HG02623 (cell line): ENCODE data around the gene ZNF444.

Experiments used
- ATAC-seq: cut with Tn5 transposase; IDR thresholded peaks from one replicate; pipeline ENCODE4 v1.9.1; 2021; ENCODE audit warnings: moderate library complexity; ENCODE audit not compliant: unreplicated experiment

Gene ZNF444

DNA sequence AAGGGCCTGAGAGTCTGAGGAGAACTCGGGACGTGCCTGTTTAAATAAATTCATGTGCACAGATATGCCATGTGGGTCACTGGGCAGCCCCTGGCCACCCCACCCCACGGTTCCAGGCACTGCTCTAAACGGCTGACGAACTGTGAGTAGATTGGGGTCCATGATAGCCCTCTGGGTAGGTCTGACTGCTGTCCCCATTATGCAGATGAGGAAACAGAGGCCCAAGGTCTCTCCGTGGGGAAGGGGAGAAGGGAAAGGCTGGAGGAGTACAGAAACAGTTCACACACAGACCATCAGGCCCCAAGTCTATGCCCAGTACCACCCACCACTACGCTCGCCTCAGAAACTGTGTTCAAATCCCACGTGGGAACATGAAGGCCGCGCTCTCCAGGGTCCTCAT is 34.1 kb upstream of the ZNF444 start:
- no peak for ATAC-seq

DNA sequence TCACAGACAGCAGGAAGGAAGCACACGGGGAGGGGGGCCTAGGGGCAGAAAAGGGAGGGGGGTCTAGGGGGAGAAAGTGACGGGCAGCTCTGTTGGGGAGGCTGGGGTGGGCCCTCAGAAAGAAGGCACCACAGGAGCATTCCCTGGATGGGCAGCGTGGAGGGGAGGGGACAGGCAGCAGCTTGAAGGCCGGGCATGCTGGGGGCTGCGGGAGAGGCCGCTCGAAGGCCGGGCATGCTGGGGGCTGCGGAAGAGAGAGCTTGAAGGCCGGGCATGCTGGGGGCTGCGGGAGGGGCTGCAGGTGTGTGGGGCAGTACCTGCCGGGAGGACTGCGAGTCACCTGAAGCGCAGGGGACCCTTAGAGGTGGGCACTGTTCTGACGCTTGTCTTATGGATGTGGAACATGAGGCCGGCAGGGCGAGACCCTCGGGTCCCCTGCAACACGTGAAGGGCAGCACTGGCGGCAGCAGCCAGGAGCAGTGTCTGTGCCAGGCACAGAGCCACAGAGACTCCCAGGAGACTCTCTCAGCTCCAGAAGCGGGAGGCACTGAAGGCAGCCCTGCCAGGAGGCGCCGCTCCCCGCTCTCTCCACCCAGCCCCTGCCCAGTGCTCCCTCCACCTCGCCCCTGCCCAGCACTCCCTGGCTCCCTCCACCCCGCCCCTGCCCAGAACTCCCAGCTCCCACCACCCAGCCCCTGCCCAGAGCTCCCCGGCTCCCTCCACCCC is 33.3 kb upstream of the ZNF444 start:
- ATAC-seq, result no peak

DNA sequence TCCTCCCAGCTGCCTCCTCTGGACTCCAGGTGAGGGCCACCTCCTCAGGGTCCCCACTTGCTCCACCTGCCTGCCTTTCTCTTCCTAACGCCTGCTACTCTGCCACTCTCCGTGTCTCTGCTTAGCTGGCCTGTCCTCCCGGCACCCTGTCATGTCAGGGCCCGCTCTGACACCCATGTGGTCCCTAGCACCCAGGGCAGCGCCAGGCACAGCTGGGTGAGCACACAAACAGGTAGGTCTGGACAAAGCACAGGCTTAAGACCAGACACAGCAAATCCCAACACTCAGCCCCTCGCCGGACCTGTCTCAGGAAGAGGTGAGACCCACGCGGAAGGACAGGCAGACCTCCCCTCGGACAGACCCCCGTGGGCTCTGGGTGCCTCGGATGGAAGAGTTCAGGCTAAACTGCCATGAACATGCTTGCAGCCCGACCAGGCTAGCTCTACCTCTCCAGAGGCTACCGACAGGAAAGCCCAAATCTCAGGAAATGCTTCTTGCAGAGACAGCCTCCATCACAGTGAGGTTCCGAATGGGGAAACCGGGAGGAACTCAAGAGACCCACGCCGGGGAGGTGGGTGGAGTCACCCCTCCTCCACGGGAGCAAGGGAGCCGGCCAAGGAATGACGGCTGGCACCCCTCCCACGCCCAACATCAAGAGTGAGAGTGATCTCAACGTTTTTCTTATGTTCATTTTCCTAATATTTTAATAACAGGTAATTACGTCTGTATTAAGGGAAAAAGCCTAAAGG is 32.5 kb upstream of the ZNF444 start:
- no peak for ATAC-seq

DNA sequence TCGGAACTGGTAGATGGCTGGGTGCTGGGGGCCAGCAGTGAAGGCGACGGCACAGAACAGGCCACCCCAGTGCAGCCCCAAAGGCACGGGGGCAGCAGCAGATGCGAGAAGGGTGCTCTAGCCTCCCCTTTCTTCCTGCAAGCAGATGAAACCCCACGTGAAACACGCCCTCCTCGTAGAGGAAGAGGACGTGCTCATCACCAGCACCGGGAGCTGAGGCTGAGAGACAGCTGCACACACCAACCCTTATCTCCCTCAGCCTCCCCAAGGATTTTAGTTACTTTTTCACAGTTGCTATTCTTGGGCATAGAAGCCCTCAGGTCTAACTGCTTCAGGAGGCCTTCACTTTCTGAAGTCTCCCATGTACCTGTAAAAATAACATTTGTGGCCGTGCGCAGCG is 31.9 kb upstream of the ZNF444 start:
- ATAC-seq, result no peak

DNA sequence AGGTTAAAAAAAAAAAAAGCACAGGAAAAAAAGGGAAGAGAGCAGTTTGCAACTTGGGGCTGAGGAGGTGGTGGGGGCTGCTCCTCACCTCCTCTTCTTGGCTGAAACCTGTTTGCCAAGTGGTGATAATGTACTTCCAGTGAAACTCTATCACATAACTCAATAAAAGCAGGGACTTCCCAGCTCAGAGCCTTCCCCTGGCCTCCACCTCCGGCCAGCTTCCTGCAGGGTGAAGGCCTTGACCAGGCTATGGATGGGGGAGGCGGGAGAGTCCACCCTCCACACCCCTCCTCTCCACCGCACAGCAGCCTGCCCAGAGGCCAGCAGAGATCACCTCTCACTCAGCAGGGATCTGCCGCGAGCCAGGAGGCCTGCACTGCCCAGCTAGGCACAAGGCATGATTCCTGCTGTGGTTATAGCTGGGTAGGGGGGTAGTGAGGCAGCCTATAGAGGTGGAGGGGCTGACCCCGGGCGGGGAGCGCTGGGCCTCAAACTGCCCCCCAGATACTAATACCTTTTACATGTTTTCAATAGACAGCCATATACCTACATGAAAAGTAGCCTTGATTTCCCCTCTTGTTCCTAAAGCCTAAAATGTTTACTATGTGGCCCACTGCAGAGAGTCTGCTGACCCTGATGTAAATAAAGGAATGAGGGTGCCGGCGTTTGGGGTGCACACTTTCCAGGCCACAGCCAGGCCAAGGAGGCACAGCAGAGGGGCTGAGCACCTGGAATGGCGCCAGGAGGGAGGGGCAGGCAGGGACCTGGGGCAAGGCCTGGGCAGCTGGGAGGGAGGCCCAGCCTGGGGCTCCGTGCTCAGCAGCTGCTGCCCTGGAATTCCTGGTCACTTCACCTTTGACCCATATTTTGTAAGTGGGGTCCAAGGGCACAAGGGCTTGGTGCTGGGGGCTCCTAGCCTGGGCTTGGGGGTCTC is 30.3 kb upstream of the ZNF444 start:
- ATAC-seq, result no peak

DNA sequence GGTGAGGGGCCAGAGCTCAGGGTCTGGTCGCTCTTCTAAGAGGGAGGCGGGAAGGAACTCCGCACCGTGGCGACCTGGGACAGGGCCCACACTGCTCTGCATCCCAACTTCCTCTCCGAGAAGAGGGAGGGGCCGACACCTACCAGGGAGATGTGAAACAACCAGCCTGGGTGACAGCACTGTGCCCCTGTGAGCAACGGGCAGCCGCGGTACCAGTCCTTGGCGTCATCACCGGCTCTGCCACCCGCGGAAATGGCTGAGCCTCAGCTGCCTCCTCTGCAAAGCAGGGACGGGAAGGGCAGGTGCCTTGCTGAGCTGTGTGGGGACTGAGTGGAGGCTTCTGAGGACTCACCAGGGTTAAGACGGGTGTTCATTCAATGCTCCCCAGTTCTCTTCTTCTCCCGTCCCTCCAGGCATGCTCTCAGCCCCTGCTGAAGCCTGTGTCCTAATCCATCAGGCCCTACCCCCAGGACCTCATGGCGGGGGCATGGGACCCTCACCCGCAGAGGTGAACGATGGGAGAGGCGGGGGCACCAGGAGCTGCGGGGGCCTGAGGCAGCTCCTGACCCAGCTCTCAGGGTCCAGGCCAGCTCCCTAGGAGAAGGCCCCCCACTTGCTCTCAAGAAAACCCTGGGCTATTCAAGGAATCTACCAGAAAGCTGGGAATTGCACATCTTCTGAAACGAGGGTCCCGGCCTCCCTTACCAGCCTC is 29.3 kb upstream of the ZNF444 start:
- peak; percentile 62 for ATAC-seq

DNA sequence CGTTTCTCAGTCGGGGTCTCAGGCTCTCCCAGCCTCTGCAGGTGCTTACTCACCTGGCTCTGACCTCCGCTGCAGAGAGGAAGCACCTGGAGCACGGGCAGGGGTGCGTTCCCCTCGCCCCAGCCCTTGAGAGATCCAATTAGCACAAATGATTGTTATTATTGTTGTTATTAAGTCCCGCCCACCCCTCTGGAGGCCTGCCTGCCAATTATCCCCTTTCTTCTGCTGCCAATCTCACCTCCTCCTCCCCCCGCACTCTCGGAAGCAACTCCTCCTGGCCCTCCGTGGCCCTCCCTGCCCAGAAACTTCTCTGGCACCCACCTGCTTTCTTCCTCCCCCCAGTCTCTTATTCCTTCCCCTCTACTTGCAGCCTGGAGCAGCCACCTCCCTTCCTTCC is 28.8 kb upstream of the ZNF444 start:
- no peak for ATAC-seq

DNA sequence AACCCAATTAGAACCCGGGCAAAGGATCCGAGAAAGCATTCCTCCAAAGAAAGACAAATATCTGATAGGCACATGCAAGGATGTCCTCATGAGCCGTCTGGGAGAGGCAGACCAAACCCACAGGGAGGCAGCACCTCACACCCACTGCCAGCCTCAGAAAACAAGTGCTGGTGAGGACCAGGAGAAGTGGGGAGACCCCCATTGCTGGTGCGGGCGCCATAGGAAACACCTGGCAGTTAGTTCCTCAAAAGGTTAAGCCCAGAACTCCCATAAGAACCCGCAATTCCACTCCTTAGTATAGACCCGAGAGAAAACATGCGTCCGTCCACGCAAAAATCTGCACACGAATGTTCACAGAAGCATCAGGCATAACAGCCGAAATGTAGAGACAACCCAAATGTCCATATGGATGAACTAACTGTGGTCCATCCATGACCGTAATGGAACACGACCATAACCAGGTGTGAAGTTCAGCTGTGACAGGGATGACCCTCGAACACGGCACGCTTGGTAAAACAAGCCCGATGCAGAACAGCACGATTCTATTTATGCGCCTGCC is 27.9 kb upstream of the ZNF444 start:
- no peak for ATAC-seq

DNA sequence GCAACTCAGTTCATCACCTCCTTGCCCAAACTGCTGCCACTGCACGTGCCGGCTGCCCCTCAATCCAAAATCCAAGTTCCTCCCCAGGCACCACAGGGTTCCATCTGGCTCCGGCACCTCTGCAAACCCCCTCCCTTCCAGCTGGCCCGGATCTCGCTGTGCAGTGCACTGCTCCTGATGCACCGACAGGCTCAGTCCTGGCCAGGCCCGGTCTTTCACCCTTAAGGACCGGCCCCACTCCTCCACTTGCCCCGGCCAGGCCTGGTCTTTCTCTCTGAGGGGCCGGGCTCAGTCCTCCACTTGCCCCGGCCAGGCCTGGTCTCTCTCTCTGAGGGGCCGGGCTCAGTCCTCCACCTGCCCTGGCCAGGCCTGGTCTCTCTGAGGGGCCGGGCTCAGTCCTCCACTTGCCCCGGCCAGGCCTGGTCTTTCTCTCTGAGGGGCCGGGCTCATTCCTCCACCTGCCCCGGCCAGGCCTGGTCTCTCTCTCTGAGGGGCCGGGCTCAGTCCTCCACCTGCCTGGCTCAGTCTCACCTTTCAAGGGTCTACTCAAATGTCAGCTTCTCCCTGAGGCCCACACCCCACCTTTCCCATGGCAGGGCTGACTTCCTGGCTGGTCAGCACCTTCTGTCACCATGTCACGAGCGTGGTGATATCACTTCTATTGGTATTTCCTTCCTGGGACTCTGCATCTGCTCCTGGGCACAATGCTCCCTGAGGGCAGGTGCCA is 26.9 kb upstream of the ZNF444 start:
- no peak for ATAC-seq

DNA sequence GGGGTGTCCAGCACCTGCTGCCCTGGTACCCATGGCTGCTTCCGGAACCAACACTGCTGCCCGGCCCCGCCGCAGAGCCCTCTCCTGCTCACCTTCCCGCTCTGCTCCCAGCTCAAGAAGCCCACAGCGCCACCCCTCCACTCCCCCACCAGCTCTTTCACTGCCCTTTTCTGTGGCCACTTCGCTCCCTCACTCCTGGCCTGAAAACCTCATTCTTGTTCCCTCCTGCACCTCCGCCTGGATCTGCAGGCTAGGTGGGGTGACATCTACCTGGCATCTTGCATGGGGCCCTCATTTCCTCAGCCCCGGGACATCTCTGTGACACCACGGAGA is 26.3 kb upstream of the ZNF444 start:
- no peak for ATAC-seq

DNA sequence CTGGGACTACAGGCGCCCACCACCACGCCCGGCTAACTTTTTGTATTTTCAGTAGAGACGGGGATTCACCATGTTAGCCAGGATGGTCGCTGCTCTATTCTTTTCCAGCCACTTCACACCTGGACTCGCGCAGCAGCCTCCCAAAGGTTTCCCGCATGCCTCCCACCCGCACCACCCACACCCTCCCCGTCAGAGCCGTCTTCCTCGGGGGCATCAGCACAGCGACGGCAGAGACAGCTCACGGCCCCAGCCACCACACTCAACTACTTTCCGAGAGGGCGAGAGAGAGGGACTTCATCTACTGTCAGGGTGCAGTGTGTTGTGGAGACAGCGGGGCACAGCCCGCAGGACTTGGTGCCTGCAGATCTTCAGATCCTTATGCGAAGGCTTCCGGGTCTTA is 25.6 kb upstream of the ZNF444 start:
- no peak for ATAC-seq

DNA sequence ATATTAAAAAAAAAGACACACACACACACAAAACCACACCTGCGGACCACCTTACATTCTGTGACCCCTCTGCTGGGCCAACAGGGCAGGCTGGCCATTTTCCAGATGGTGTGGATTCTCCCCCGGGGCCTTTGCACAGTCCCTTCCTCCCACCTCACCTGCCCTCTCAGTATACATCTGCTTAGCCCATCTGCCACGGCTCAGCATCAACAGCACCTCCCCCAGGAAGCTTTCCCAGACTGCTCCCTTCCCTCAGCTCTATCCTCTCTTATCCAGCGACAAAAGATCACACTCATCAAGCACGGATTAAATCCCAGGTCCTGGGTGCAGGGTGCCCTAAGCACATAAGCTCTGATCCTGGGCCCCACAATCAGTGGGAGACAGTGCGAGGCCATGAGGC is 24.5 kb upstream of the ZNF444 start:
- no peak for ATAC-seq

DNA sequence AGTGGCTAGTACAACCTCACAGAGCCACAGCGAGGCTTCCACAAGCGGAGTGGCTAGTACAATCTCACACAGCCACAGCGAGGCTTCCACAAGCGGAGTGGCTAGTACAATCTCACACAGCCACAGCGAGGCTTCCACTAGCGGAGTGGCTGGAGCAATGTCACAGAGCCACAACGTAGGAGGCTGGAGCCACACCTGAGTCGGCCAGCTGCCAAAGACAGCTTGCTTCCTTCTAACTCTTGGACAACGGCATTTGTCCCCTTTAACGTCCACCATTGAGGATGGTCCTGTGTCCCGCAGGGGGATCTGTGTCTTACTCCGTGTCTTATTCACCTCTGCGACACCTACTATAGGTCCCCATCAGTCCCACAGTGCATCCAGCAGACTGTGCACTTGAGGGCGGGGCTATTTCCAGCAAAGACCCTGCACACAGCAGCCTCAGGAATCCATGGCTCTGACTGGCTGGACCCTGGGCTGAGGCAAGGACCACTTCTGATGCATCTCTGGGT is 23.7 kb upstream of the ZNF444 start:
- ATAC-seq, result no peak

DNA sequence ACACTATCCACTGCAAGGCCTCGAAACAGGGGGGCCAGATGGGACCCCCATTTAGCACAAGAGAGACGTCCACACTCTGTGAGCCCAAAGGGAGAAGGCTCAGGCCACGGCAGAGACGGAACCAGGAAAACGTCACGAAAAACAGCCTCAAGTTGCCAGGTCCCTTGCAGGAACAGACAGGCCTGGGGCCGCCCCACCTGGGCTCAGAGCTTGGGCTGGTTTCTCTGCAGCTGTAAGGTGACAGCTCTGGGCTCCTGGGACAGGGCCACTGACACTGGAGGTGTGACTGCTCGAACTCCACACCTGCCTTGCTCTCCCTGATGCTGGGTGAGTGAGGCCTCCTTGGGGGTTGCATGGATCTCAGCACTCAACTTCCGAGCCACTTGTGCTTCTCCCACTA is 23.2 kb upstream of the ZNF444 start:
- ATAC-seq, result no peak

DNA sequence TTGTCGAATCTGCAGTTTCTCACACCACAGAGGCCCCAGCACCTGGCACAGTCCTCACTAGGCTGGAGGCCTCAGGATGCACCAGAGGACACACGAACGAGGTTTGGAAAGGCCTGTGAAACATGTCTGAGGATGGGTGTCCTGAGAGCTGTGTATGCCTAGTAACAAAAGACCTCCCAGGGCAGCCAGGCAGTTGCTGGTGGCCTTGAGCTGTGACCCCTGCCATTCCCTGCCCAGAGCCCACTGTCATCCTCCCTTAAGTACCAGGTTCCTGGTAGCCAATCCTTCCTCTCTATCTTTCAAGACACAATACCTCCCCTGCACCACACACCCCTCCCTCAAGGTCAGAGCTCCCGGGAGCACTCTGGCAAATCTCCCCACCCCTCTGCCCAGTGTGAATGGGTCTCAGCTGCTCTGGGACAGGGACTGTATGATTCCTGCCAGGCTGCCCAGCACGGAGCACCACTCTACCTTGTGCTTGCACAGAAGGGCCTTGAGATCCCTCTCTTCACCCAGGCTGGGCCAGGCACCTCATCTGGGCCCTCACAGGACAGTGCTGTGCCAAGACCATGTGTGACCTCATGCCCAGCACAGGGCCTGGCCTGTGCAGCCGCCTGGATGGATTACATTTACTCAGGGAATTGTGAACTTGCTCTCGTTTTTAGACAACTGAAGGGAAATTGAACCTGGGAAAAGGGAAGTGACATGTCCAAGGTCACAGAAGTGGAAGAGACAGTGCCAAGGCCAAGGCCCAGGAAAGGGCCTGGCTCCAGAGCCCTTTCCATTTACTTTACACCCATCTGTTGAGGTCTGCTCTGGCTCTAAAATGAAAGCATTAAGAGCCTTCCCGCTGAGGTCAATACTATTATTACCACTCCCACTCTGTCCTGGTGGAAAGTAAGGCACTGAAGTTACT is 22.2 kb upstream of the ZNF444 start:
- no peak for ATAC-seq

DNA sequence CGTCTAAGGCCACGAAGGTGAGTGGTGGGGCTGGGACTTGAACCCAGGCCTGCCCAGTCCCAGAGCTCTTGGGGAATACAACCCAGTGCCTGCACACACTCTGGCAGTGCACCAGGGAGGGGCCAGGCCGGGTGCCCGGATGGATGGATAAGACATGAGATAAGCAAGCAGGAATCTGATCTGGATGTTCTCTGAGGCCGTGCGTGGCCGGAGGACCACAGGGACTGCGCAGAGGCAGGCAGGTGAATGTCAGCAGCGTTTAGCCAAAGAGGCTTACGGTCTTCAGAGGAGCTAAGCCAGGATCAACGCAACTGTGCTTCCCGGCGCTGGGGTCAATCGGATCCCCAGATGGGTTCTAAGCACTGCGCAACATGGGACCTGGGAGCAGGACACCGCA is 21.5 kb upstream of the ZNF444 start:
- ATAC-seq, result no peak

DNA sequence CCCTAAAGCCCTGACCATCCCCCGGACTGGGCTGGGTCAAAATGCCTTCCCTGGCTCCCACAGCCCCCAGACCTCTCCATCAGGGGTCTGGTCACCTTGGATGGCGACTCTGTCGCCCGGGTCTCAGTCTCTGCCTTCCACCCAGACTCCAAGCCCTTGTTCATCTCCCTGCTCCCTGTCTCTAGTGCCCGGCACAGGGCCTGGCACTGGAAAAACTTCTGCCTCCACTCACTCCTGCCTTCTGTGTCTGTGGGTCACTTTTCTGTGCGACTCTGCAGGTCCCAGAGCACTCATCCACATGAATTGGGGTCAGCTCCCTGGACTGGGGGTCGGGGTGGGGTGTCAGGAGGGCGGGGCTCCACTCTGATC is 21.1 kb upstream of the ZNF444 start:
- ATAC-seq, result no peak

DNA sequence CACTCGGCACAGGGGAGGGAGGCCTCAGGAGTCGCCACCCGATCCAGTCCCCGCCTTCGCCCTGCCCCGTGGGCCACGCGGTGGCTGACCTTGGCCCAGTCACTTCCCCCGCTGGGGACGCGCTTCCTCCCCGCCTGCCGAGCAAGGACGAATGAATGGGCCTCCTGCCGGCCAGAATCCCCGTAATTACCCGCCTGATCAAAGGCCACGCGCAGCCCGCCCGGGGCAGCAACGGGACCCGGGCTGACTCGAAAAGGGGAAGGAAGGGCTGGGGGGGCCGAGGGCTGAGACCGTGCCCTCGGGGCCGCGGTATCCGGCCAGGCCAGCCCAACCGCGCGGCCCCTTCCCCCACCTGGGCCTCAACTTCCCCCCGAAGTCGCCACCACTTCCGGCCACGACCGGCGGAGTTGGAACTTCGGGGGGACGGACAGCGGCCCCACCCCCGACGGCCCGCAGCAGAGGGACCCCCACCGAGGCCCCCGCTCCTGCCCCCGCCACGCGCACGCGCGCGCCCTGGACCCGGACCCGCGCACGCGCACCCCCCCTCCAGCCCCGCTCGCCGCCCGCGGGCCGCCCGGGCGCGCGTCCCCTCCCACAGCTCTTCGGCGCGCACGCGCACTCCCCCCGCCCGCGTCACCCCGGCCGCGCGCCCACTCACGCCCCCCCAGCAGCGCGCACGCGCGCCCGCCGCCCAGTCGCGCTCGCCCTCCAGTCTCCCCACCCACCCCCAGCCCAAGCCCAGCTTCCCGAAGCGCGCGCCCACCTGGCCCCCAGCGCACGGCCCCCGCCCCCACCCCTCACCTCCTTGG is 20.5 kb upstream of the ZNF444 start:
- ATAC-seq, result peak; percentile 20
